Stimulated activated CD4-positive, alpha-beta T cell treated with anti-CD3 and anti-CD28 coated beads, Interleukin-12 subunit alpha, Interleukin-12 subunit beta, amount 100 ng/mL, for 24 hours (primary cell): ENCODE measurements around the gene MPIG6B.
A peak's percentile ranks its signal among the peaks of the same experiment; 100 is the strongest.

ENCODE experiments used
- DNase-seq, 2 experiments: peaks; one replicate each; pipeline ENCODE4 v3.0.0-alpha.2; 2020; ENCODE audit warnings: low read depth in 2 of 2

Gene MPIG6B, protein sequence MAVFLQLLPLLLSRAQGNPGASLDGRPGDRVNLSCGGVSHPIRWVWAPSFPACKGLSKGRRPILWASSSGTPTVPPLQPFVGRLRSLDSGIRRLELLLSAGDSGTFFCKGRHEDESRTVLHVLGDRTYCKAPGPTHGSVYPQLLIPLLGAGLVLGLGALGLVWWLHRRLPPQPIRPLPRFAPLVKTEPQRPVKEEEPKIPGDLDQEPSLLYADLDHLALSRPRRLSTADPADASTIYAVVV

DNA sequence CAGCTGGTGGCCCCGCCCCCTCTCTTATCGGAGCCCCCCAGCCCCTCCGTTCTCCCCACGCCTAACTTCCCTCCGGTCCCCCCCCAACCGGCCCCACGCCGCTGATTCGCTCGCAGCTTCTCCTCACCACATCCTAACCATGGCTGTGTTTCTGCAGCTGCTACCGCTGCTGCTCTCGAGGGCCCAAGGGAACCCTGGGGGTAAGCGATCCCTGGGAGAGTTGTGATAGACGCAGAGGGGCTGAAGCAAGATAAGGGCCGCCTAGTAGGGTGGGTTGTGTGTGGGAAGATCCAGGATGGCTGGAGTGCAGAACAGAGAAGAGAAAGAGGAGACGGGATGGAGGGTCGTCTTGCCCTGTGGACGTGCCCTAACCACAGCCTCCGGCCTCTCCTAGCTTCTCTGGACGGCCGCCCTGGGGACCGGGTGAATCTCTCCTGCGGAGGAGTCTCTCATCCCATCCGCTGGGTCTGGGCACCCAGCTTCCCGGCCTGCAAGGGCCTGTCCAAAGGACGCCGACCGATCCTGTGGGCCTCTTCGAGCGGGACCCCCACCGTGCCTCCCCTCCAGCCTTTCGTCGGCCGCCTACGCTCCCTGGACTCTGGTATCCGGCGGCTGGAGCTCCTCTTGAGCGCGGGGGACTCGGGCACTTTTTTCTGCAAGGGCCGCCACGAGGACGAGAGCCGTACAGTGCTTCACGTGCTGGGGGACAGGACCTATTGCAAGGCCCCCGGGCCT lies at the start of gene MPIG6B:
Gene MPIG6B (plus strand): TSS at position 129 of the 735 bp plus-strand sequence. CDS start 11 bp downstream, at position 140.
- DNase-seq, result no peak

DNA sequence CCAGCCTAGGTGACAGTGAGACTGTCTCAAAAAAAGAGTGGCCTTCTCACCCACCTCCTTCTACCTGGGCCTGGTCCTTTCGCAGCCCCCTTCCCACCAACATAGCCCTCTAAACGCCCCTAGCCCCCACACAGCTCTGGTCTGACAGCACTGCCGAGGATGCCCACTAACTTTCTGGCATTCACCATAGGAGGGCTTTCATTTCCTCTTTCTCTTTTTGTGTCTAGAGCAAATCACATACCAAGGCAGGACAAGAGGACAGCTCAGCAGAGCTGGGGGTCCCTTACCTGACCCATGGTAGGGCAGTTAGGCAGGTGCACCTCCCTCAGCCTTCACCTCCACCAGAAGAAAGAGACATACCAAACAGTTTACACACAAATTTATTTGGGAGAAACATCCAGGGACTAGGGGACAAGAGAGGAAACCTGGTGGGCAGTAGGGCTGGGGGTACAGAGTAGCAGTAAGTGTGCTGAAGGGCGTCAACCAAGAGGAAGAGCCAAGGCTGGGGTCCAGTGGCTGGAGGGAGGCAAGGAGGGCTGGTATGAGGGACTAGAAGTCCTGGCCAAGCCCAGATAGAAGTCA lies 46.8 kb upstream of the MPIG6B start:
- no peak for DNase-seq

DNA sequence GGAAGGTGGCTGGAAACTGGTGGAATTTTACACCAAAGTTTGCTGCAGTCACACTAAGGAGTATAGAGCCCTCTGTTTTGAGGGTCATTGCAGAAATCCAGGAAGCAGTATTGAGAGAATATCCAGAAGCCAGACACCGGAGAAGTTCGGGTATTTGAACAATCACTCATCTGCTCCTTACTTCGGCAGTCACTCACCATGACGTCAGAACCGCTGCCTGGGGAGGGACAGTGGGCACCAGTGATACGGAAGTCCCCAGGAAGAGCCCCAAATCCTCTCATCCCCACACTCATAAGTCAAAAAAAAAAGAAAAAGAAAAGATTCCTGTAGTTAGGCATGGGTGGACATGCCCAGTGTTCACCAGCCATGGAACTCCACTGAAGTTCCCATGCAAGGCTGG lies 46.3 kb upstream of the MPIG6B start:
- DNase-seq, result no peak

DNA sequence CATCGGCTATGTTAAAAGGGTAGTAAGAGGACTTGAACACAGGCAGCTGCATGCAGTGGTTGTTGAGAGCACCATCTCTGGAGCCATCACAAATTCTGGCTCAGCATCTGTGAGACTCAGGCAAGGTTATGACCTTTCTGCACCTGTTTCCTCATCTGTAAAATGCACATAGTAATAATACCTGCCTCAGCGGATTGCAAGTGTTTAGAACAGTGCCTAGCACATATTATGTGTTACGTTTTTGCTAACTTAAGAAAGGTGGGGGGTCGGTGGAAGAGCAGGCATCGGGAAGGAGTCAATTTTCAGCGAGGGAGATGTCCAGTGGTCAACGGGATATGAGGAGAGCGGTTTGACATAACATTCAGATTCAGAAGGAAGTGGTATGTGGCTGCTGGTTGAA lies 45.2 kb upstream of the MPIG6B start:
- no peak for DNase-seq

DNA sequence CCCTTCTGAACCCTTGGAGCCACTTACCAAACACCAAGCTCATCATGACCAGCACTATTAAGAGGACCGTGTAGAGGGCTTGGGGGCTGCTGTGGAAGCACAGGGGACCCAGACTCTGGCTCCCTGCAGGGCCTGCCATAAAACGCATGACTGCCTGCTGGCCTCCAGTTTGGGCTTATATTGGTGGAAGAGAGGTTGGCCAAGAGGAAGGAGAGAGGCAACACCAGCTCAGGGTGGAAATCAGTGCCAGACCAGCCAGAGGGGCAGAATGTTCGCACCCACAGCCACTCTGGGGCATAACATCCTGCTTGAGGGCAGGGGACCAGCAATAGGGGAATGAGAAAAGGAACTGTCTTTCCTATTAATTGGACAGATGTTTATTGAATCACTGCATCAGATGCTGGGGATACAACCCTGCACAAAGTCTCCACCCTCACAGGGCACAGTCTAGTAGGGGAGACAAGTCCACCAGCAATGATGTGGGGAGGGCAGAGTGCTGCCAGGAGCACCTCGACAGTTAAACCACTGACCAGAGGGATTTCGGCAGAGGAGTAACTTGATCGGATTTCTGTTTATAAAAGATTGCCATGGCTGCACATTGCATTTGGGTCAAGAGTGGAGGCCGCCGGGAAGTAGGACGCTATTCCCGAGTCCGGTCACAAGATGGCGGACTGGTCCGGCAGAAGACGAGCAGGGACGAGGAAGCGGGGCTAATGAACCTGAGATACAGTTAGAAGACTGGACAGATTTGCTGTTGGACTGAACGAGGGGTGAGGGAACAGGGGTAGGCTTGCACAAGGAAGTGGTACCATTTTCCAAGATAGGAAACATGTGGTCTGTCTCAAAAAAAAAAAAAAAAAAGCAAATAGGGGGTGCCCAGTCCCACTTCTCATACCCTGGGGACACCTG lies 42.7 kb upstream of the MPIG6B start, which contains the start of gene LY6G5C:
Gene LY6G5C (minus strand): TSS at position 842 of the 909 bp plus-strand sequence. CDS start 694 bp downstream, at position 148.
- peak in 1 of 2 experiments; percentile 50 for DNase-seq

DNA sequence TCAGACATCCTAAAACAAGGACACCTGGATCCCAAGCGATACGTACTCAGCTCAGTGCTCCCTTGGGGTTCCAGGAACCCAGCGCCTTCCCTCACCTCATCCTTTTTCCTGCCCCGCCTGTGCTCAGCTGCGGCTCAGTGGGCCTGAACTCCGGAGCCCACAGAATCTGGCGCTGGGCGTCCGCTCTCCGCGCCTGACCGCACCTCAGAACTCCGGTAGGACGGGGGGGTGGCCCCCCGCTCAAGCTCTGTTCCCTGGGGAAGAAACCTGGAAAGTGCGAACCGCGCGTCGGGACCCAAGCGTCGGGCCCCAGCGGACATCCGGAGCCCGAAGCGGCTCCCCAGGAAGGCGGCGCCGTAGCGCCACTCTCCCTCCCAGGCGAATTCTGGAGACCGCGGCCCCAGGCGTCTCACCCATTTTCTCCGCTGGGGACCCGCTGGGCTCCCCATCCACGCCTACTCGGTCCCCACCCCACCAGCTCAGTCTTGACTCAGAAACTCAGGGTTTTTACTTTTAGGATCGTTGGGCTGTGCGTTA lies 42.0 kb upstream of the MPIG6B start:
- DNase-seq, result peak in 1 of 2 experiments; percentile 39

DNA sequence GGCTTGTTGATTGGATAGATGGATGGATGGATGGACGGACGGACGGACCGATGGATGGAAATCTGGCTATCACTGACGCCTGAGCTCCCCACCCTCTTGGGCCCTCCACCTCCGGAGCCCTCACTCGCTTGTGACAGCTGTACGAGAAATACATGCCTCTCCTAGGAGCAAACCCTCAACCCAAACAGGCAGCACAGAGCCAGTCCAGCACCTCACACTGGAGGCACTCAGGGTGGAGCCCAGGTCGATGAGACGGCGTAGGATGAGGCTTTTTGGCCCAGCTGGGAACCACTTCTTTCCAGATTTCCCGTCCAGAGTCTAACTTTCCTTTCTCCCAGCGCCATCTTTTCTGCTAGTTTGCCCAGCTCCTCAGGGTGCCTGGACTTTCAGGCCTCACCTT lies 39.6 kb upstream of the MPIG6B start:
- no peak for DNase-seq

DNA sequence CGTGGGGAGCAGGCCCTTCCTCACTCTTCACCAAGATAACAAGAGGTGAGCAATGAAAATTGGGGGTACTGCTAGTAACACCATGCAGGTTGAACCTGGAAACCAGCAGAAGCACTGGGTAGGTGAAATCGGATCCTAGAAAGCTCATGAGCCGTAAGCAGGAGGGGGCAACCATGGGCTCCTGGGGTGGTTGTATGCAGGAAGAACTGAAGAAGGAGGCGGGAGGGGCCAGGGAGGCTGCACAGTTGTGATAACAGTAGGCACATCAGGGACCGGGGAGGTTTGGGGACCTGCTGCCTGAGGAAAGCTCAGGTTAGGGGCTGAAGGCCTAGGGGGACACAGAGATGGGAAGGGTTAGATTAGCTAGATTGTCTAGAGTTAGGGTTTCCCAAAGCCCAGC lies 36.7 kb upstream of the MPIG6B start:
- no peak for DNase-seq

DNA sequence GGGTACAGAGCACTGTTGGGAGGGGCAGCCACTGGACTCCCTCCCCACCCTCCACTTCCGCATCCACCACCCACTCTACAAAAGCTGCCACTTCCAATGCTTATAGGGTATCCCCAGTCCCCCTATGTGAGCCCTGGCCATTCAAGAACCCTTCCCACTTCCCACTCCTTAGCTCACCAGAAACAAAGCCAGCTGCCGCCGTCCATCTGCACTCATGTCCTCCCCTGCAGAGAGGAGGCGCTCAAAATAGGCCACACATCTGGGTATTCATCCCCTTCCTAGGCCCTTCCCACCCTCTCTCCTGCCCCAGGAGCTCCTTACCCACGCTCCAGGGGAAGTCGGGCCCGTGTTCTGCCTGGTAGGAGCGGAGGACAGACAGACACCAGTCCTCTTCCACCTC lies 35.9 kb upstream of the MPIG6B start:
- no peak for DNase-seq

DNA sequence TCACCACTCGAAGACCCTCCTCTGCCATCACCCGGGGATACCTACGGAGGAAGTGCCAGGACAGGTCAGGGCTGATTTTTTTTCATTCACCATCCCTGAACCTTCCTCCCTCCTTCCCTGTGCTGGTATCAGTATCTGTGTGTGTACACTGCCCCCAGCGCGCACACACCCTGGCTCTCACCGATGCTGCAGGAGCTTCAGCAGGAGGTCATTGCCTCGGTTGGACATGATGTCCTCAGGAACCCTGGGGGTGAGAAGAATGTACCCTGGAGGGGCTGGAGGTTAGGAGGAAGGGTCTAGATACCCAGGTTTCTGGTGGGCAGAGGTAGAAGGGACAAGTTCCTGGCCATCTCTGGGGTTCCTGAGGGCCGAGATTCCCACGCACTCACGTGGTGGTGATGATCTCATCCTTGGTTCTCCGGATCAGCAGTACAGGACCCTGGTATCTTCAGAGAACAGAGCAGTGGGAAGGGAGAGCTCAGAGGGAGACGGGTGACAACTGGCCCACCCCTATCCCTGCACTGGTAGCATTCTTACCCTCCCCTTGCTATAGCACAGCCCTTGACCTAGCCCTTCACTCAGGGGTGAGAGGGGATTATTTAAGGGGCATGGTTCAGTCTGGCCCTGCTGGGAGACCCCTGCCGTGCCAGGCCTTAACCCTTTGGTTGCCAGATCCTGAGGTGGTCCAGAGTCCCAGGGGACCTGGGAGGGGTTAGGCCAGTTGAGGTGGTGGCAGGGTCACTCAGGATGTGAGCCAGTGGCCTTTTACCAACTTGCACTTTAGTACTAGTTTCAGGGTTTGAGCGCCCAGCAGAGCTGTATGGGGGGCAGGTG lies 35.1 kb upstream of the MPIG6B start:
- DNase-seq, result no peak

DNA sequence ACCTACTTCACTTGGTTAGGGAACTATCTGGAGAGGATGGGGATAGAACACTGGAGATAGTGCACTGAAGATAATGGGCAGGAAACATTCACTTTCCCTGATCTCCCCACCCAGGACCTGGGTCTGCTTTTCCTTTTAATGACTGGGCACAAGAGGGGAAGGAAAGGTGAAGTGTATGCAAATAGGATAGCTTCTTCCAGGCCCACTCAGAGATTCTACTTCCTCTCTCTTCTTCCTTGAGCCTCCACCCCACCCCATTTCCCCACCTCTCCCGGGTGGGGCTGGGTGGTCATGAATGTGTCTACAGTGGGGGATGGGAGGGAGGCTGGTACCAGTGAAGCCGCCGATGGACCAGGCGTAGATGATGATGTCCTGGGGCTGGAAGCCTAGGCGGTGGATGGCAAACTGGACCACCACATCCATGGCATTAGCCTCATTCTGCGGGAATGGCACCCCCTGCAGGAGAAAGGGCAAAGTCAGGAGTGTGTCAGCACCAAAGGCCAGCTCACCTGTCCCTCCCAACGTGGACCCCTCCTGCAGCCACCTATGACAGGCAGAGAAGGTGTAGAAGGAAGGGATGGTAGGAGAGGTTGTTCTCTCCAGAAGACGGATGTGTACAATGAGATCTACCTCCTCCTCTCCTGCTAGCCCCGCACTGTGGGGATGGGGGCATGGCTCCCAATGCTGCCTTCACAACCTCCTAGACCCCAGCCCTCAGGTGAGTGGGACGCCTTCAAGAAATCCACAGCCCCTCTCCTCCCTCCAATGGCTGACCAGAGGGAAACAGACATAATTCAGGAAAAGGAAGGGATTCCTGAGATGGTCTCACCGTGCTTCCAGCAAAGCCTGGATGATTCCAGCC lies 33.7 kb upstream of the MPIG6B start:
- DNase-seq, result no peak

DNA sequence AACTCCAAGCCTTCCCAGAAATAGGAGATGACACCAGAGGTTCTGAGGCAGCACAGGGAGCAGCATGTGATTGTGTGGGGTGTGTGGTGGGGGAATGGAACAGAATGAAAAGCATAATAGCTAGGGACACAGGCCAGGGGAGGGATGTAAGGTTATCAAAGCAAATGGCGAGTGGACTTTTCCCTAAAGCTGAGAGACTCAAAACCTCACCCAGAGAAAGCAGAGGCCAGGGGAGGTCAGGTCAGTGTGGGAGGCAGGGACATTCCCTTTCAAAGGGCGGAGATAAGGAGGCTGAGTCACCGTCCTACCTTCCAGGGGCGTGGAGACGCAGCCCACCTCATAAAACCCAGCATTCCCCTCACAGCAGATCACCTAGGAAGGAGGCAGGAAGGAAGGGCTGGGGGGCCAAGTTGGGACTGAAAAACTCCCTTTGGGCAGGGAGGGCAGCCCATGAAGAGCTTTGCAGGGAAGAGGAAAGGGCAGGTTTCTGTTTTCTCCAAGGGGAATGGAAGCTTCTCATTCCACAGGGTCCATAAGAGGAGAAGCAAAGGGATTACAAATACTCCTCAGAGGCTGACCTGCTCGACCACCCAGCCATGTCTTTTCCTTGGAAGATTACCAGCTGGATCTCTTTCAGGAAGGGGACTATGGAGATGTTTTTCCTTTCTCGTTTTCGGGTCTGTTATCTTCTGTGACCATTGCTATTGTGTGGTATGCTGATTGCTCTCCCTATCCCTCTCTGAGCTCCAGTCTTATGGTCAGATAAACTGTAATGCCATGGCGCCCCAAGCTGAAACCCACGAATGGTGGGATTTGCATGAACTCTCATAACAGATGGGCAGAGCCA lies 32.7 kb upstream of the MPIG6B start:
- DNase-seq, result no peak

DNA sequence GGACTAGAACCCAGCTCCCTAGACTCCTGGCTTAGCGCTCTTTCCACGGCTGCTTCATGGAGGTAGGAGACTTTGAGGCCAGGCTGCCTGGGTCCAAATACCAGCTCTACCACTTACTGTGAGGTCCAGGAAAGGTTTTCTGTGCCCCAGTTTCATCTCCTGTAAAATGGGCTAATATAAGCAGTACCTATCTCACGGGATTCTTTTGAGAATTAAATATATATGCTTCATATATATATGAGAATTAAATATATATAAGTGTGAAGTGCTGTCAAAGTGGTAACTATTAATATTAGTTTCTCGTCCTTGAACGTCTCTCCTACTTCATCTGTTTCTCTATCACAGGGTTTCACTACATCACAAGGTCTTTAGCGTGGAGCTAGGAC lies 32.1 kb upstream of the MPIG6B start:
- DNase-seq, result no peak

DNA sequence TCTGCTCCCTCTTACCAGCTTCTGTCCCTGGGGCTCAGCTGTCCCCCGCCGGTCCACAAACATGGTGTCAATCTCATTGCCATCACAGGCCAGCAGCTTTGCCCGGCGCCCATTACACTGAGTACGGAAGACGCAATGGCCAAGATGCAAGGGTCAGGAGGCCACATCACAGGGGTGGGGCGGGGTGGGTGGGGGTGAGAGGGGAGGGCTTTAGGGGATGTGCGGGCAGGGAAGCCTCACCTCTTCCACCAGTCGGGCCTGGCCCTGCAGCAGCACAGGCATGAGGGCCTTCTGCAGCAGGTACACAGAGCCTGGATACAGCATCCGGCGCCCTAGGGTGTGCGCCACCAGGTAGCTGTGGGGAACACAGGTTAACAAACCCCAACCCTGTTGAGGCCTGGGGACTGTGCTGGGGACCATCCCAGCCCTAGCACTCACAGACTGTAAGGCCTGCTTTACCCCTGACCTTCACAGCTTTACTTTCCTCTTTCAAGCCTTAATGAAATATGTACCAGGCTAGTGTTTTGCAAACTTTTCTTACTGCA lies 31.5 kb upstream of the MPIG6B start:
- no peak for DNase-seq

DNA sequence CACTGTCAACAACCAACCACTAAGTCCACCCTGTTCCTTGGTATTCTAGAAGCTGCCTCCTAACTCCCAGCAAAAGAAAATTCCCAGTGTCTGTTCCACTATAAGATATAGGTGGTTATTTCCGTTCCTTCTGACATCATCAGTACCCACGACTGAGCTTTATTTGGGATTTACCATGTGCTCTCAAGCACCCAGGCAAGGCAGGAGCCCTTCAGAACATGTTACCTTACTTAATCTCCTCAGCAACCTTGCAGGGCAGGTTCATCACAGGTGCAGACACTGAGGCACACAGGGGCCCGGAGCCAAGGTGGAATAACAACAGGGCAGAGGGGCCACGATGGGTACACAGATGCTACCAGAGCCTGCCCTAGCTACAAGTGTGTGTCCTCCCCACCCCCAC lies 30.8 kb upstream of the MPIG6B start:
- DNase-seq, result no peak

DNA sequence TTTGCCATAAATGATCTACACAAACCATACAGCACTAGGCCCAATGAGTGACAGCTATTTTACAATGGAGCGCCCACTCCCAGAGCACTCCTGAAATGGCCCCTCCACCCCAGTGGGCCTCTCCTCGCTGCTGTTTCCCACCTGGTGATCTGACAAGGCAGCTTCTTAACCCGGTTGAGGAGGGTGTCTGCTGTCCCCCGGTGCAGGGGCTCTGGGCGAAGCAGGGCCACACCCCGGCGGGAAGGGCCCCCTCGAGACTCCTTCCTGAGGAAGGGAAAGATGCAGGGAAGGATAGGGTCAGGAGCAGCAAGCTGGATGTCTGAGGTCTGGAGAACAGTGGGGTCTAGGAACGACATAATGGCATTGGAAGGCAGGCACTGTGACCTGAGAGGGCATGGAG lies 30.3 kb upstream of the MPIG6B start:
- DNase-seq, result no peak

DNA sequence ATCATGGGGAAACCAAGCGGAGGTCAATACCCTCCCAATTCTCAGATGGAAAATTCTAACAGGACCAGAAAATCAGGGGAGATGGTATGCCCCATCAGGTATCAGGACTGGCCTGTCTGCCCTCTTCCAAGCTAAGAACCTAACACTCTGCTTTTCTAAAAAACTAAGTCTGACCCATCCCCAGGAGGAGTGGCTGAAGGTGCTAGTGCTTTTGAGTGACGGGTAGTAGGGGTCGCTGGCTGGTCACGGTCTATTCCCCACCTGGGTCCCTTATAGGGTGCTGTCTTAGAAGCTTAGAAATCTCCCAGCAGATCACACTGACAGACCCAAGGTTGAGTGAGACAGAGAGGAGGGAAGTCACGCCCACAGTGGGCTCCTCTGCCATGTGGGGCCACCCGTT lies 29.6 kb upstream of the MPIG6B start:
- no peak for DNase-seq

DNA sequence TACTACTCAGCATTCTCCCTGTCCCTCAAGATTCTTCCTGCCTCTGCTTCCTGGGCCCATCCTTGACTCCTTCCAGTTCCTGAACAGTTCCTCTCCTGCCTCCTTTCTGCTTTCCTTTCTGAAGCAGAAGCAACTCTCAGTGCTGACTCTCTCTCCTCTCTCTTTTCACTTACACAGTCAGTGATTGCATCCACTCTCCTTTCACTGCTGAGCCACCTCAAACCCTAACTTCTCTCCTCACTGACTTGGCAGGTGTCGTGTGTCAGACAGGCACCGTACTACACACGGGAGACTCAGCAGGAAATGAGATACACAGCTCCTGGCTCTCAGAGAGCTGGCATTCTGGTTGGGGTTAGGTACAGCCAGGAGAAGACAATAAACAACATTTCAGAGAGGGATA lies 25.6 kb upstream of the MPIG6B start:
- no peak for DNase-seq
